ENCODE data around the gene MINDY1. TPM values are rescaled to one million over a fixed set of nuclear protein-coding genes. Genes with fewer than 3 reads are reported as not detected.

Gene MINDY1
- total RNA-seq, 1 donor from 2014 or later: 8.8 TPM

GRCh38 chr1:150955280-150955679 lies 51.4 kb downstream of the MINDY1 start:
- Histone ChIP-seq H3K9me3 (ENCODE audit: insufficient read depth, low read depth, low read length) (no peaks in the 10 kb centered on the region), H3K79me2 (ENCODE audit: insufficient read depth, low read length) (no peaks in the 10 kb centered on the region), H3K4me3 (ENCODE audit: insufficient read depth, low read depth, low read length) (no peak overlapping the region), H3K9ac (ENCODE audit: low read length) (no peak overlapping the region), H3K27ac (ENCODE audit: low read depth, low read length) (no peak overlapping the region), H3K4me2 (ENCODE audit: low read length) (no peak overlapping the region), H2AFZ (ENCODE audit: low read depth, low read length) (no peak overlapping the region), H3K4me1 (ENCODE audit: insufficient read depth, low read length) (no peaks in the 10 kb centered on the region), H3K27me3 (ENCODE audit: insufficient read depth, low read length) (no peaks in the 10 kb centered on the region), H4K20me1 (ENCODE audit: insufficient read depth, low read length) (no peaks in the 10 kb centered on the region), H3K36me3 (ENCODE audit: insufficient read depth, low read length) (peaks cover 33% of the 10 kb centered on the region)
- H3K36me3 Mint-ChIP-seq (ENCODE audit: low read depth, unreplicated experiment): peaks cover 22% of the 10 kb centered on the region
- no peak overlapping the region for H3K4me3 Mint-ChIP-seq (ENCODE audit: unreplicated experiment)
- no peaks in the 10 kb centered on the region for H3K27me3 Mint-ChIP-seq (ENCODE audit: low read depth, unreplicated experiment)
- FAIRE-seq (no peak), DNase-seq (ENCODE audit: low read depth) (no peak)
- H3K27ac Mint-ChIP-seq (ENCODE audit: unreplicated experiment): peak overlapping the region; percentile 4
- TF ChIP-seq, protein P1, sequence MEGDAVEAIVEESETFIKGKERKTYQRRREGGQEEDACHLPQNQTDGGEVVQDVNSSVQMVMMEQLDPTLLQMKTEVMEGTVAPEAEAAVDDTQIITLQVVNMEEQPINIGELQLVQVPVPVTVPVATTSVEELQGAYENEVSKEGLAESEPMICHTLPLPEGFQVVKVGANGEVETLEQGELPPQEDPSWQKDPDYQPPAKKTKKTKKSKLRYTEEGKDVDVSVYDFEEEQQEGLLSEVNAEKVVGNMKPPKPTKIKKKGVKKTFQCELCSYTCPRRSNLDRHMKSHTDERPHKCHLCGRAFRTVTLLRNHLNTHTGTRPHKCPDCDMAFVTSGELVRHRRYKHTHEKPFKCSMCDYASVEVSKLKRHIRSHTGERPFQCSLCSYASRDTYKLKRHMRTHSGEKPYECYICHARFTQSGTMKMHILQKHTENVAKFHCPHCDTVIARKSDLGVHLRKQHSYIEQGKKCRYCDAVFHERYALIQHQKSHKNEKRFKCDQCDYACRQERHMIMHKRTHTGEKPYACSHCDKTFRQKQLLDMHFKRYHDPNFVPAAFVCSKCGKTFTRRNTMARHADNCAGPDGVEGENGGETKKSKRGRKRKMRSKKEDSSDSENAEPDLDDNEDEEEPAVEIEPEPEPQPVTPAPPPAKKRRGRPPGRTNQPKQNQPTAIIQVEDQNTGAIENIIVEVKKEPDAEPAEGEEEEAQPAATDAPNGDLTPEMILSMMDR (IDR thresholded peaks at IDR 0.05; ENCODE audit: insufficient read depth, low read depth, low read length): no peak
- TF ChIP-seq EZH2 (IDR thresholded peaks at IDR 0.05; ENCODE audit: insufficient read depth, low read length): no peak
- H3K9me3 Mint-ChIP-seq (ENCODE audit: unreplicated experiment): no peaks in the 10 kb centered on the region
- no peaks in the 10 kb centered on the region for H3K4me1 Mint-ChIP-seq (ENCODE audit: low read depth, unreplicated experiment)

- DNase-seq (ENCODE audit: low read depth): no peak
- Mint-ChIP-seq H3K9me3 (ENCODE audit: unreplicated experiment) (no peaks in the 10 kb centered on the region), H3K27ac (ENCODE audit: unreplicated experiment) (no peak overlapping the region), H3K4me1 (ENCODE audit: low read depth, unreplicated experiment) (no peaks in the 10 kb centered on the region), H3K4me3 (ENCODE audit: unreplicated experiment) (no peak overlapping the region), H3K36me3 (ENCODE audit: low read depth, unreplicated experiment) (peaks cover 22% of the 10 kb centered on the region), H3K27me3 (ENCODE audit: low read depth, unreplicated experiment) (no peaks in the 10 kb centered on the region)
- no peak overlapping the region for H3K4me2 ChIP-seq (ENCODE audit: low read length)
- no peaks in the 10 kb centered on the region for H3K9me3 ChIP-seq (ENCODE audit: insufficient read depth, low read depth, low read length)
- H3K27ac ChIP-seq (ENCODE audit: low read depth, low read length): no peak overlapping the region
- no peak overlapping the region for H3K9ac ChIP-seq (ENCODE audit: low read length)
- H2AFZ ChIP-seq (ENCODE audit: low read depth, low read length): no peak overlapping the region
- no peak for TF ChIP-seq EZH2 (IDR thresholded peaks at IDR 0.05; ENCODE audit: insufficient read depth, low read length)
- H3K27me3 ChIP-seq (ENCODE audit: insufficient read depth, low read length): no peaks in the 10 kb centered on the region
- H3K4me3 ChIP-seq (ENCODE audit: insufficient read depth, low read depth, low read length): no peak overlapping the region
- peaks cover 33% of the 10 kb centered on the region for H3K36me3 ChIP-seq (ENCODE audit: insufficient read depth, low read length)
- H3K79me2 ChIP-seq (ENCODE audit: insufficient read depth, low read length): no peaks in the 10 kb centered on the region
- no peaks in the 10 kb centered on the region for H4K20me1 ChIP-seq (ENCODE audit: insufficient read depth, low read length)
- no peak for FAIRE-seq
- H3K4me1 ChIP-seq (ENCODE audit: insufficient read depth, low read length): no peaks in the 10 kb centered on the region
These were observed 52.0 kb downstream of the MINDY1 start for GRCh38 chr1:150954708-150955107.

Other genes with a start within 250 kb of the MINDY1 start
- 0.31 and 0.61 TPM in 2 replicates for gene CTSS, start 241.1 kb downstream of the MINDY1 start, total RNA-seq
- gene CTSK, start 198.6 kb downstream of the MINDY1 start, total RNA-seq: 3.9 and 4.0 TPM in 2 replicates
- 24.1 and 25.8 TPM in 2 replicates for gene ARNT, start 130.3 kb downstream of the MINDY1 start, total RNA-seq
- not detected in 2 replicates for gene CTXND2, start 119.8 kb downstream of the MINDY1 start, total RNA-seq
- gene SETDB1, start 80.5 kb downstream of the MINDY1 start, total RNA-seq: 28.4 and 30.0 TPM in 2 replicates
- 177 and 189 TPM in 2 replicates for gene CERS2, start 32.1 kb downstream of the MINDY1 start, total RNA-seq
- gene ANXA9, start 24.6 kb downstream of the MINDY1 start, total RNA-seq: not detected in 2 replicates
- 14.3 and 17.6 TPM in 2 replicates for gene PRUNE1, start 1.5 kb upstream of the MINDY1 start, total RNA-seq
- 0.29 and 0.73 TPM in 2 replicates for gene BNIPL, start 29.7 kb upstream of the MINDY1 start, total RNA-seq
- gene C1orf56, start 40.8 kb upstream of the MINDY1 start, total RNA-seq: 1.3 and 1.7 TPM in 2 replicates
- 107 and 116 TPM in 2 replicates for gene CDC42SE1, start 52.7 kb upstream of the MINDY1 start, total RNA-seq
- gene MLLT11, start 53.5 kb upstream of the MINDY1 start, total RNA-seq: 69.3 and 77.4 TPM in 2 replicates
- 3.6 and 3.8 TPM in 2 replicates for gene GABPB2, start 63.9 kb upstream of the MINDY1 start, total RNA-seq
- 7.4 and 7.5 TPM in 2 replicates for gene SEMA6C, start 139.7 kb upstream of the MINDY1 start, total RNA-seq
- not detected in 2 replicates for gene TNFAIP8L2, start 149.7 kb upstream of the MINDY1 start, total RNA-seq
- 9.5 and 9.9 TPM in 2 replicates for gene LYSMD1, start 159.0 kb upstream of the MINDY1 start, total RNA-seq
- gene SCNM1, start 159.2 kb upstream of the MINDY1 start, total RNA-seq: 64.3 and 66.5 TPM in 2 replicates
- gene TMOD4, start 169.1 kb upstream of the MINDY1 start, total RNA-seq: 1.4 TPM in 1 of 2 replicates, not detected in the other
- 59.0 and 62.2 TPM in 2 replicates for gene VPS72, start 183.3 kb upstream of the MINDY1 start, total RNA-seq
- 104 and 121 TPM in 2 replicates for gene PIP5K1A, start 191.7 kb upstream of the MINDY1 start, total RNA-seq
- 154 and 171 TPM in 2 replicates for gene PSMD4, start 247.8 kb upstream of the MINDY1 start, total RNA-seq